HG02970 (cell line): ENCODE results near the gene STARD8.
"Not testable (repeated sequence)": the region's sequence is repeated elsewhere in the genome, so short reads cannot be mapped to it uniquely, and the experiment has no call there.

ENCODE experiments used
- ATAC-seq: cut with Tn5 transposase; IDR thresholded peaks from one replicate; pipeline ENCODE4 v1.9.1; 2021; ENCODE audit warnings: mild to moderate bottlenecking, moderate library complexity, moderate number of reproducible peaks; ENCODE audit not compliant: unreplicated experiment, low FRiP score

The STARD8 gene, protein sequence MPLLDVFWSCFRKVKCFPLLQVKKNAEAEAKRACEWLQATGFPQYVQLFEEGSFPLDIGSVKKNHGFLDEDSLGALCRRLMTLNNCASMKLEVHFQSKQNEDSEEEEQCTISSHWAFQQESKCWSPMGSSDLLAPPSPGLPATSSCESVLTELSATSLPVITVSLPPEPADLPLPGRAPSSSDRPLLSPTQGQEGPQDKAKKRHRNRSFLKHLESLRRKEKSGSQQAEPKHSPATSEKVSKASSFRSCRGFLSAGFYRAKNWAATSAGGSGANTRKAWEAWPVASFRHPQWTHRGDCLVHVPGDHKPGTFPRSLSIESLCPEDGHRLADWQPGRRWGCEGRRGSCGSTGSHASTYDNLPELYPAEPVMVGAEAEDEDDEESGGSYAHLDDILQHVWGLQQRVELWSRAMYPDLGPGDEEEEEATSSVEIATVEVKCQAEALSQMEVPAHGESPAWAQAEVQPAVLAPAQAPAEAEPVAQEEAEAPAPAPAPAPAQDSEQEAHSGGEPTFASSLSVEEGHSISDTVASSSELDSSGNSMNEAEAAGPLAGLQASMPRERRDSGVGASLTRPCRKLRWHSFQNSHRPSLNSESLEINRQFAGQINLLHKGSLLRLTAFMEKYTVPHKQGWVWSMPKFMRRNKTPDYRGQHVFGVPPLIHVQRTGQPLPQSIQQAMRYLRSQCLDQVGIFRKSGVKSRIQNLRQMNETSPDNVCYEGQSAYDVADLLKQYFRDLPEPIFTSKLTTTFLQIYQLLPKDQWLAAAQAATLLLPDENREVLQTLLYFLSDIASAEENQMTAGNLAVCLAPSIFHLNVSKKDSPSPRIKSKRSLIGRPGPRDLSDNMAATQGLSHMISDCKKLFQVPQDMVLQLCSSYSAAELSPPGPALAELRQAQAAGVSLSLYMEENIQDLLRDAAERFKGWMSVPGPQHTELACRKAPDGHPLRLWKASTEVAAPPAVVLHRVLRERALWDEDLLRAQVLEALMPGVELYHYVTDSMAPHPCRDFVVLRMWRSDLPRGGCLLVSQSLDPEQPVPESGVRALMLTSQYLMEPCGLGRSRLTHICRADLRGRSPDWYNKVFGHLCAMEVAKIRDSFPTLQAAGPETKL

DNA sequence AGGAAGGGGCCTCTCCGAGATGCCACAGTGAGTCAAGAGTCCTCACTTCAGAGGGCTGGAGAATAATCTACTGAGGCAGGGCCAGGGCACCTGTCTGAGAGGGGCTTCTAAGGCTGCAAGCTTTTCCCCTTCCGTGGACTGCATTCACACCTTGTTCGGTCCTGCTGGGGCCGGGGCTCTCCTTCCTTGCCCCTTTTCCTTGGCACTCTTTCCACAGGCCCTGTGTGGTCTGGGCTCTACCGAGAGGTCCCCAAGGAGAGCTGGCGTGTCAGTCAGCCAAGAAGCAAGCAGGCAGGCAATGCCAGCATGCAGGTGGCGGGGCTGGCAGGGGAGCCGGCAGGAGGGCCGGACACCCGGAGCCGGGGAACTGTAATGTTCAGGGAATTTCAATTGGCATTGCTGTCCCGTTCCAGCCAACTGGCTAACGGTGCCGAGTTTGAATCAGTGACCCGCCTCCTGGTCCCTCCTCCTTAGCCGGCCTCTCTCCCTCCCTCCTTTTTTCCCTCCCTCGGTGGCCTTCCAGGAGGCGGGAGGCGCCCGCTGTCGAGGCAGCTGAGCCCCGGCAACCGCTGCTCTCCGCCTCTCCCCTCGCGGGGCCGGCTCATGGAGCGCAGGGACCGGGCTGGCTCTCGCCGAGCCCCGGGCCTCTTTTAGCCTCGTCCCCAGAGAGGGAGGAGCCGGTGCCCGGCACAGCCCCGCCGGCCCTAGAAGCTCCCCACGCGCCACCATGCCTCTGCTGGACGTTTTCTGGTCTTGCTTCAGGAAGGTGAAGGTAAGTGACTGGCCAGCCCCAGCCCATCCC lies at the start of gene STARD8:
Gene STARD8 (plus strand): TSS at position 511 of the 802 bp plus-strand sequence. CDS start 217 bp downstream, at position 728.
- ATAC-seq: no peak

DNA sequence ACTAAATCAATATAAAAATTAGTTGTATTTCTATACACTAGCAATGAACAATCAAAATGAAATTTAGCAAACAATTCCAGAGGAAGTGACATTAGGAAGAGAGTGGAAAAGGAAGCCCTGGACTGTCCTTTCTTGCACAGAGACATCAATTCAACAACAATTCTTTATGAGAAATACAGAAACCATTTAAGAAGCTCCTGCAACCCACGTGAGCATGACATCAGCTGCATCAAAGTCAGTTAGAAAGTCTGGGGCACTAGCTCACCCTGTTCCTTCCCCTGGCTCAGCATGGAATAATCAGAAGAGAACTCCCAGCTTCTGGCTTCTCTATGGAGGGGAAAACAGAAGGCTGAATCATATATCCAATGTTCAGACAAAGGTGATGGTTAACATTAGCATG lies 48.6 kb upstream of the STARD8 start:
- ATAC-seq: no peak

DNA sequence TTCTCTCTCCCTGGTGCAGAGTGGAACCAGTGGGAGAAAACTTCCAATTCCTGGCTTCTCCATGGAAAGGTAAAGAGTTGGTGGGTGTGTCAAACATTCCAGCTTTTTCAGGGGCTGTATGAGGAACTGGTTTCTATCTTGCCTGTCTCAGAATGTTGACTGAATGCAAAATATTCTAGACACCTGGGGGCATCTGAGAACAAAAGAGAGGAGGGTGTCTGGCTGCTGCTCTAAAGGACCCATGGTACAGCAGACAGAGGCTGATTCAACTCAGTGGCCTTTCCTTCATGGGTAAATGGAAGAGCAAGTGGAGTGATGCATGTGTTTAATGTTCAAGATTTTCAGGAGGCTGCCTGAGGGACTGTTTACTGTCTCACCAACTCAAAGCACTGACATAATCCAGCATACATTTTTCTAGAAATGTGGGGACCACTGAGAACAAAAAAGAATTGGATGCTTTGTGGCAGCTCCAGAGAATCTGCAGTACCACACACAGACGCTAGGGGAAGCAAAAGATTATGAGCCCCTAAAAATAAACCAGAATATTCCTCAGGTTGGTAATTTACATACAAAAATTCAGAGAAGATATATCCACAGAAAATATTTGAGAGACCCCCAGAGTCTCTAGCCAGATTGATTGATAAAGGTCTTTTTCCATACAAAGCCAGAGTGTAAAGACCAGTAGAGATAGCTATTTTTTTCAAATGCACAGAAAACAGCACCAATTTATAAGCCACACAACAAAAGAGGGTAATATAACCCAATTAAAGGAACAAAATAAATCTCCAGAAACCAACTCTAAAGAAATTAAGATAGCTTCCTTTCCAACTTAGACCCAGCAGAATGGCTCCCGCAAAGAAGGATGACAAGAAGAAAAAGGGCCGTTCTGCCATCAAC lies 48.0 kb upstream of the STARD8 start:
- ATAC-seq: no peak

DNA sequence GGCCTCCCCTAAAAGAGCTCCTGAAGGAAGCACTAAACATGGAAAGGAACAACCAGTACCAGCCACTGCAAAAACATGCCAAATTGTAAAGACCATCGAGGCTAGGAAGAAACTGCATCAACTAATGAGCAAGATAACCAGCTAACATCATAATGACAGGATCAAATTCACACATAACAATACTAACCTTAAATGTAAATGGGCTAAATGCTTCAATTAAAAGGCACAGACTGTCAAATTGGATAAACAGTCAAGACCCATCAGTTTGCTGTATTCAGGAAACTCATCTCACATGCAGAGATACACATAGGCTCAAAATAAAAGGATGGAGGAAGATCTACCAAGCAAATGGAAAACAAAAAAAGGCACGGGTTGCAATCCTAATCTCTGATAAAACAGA lies 43.2 kb upstream of the STARD8 start:
- ATAC-seq: not testable (repeated sequence)

DNA sequence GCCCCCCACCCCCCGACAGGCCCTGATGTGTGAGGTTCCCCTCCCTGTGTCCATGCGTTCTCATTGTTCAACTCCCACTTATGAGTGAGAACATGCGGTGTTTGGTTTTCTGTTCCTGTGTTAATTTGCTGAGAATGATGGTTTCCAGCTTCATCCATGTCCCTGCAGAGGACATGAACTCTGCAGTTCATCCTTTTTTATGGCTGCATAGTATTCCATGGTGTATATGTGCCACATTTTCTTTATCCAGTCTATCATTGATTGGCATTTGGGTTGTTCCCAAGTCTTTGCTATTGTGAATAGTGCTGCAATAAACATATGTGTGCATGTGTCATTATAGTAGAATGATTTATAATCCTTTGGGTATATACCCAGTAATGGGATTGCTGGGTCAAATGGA lies 32.7 kb upstream of the STARD8 start:
- ATAC-seq: not testable (repeated sequence)

DNA sequence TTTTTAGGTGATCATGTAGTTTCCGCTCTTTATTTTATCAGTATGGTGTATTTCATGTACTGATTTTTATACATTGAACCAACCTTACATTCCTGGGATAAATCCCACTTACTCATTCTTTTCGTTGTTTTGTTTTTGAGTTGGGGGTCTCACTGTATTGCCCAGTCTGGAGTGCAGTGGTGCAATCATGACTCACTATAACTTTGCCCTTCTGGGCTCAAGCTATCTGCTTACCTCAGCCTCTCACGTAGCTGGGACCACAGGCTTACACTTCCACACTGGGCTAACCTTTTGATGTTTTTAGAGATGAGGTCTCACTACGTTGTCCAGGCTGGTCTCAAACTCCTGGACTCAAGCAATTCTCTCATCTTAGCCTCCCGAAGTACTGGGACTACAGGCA lies 19.5 kb upstream of the STARD8 start:
- no peak for ATAC-seq

DNA sequence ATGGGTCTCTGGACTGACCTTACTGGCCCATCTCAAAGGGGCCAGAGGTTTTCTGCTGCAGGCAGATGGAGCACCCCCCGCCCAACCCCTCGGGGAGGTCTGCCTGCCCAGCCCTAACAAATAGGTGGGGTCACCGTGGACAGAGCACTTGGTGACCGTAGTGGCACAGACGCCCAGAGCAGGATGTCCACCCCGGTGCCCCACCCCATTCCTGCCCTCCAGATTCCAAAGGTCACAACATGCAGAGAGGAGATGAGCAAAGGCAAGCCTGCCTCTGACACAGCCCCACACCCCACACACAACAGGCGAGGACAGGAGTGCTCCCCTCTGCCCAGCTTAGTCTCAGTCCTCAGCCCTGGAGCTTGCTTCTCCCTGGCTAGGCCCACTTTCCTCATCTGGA lies 17.5 kb upstream of the STARD8 start:
- not testable (repeated sequence) for ATAC-seq

DNA sequence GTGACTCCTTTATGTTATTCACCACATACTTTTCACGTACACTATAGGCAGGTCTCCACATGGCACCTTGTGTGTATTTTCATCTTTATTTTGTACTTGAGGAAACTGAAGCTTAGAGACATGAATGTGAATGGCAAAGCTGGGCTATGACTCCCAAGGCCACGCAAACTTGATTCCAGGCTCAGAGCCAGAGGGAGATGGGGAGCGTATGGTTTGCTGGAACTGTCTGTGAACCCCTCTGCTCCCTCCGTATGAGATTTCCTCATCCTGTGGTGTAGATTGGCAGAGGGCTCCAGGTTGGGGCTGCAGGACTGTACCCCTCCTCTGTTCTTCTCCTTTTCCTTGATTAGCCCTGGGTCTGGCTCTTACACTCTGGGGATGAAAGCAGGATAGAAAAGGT lies 16.1 kb upstream of the STARD8 start:
- no peak for ATAC-seq

DNA sequence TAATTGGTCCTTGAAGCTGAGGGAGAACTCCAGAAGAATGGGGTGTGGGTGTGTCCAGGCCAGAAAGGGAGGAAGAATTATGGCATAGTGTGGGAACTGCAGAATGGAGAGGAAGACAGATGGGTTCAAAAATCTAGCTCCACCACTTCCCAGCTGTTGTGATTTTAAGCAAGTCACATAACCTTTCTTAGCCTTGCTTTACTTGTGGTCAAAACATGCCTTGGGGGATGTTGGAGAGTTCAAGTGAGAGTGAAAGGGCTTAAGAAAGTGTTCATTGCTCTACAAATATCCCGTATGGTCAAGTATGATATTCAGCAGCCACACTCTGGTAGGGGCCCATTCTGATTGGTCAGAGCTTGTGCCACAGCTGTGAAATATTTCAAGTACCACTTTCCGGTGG lies 15.0 kb upstream of the STARD8 start:
- no peak for ATAC-seq

DNA sequence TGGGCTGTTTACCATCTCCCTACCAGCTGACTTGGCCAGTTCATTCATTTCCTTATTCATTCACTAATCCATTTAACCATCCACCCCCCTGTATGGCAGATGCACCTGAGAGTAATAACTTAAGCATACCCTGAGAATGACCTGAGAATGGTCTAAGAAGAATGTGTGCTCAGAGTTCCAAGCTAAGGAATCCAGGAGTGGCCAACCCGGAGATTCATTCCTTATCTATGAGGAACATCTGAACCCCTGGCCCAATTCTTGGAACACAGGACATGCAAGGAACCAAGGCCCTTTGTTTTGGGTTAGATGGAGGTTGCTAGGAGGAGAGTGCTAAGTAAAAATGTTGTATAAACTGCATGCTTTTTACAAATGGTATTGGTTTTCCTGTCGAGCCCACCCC lies 13.5 kb upstream of the STARD8 start:
- ATAC-seq: no peak

DNA sequence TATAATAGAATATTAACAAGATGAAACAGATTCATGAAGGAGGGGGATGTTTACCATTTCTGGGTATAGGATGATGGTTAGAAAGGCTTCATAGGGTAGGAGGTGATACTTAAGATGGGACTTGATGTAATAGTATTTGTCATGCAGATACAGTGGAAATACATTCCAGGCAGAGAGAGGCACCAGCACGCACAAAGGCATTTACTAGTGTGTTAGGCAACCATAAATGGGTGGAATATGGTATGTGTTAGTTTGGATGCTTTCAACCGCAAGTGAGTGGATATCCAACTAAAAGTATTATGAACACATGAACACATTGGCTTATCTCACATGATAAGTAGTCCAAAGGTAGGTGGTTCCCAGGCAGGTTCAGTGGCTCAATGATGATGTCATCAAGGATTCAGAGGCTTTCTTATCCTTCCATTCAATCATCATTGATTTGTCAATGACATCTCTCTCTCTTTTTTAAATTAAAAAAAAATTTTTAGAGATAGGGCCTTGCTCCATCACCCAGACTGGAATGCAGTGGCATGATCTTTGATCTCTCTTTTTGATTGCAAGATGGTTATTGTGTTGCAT lies 12.7 kb upstream of the STARD8 start:
- ATAC-seq: no peak

DNA sequence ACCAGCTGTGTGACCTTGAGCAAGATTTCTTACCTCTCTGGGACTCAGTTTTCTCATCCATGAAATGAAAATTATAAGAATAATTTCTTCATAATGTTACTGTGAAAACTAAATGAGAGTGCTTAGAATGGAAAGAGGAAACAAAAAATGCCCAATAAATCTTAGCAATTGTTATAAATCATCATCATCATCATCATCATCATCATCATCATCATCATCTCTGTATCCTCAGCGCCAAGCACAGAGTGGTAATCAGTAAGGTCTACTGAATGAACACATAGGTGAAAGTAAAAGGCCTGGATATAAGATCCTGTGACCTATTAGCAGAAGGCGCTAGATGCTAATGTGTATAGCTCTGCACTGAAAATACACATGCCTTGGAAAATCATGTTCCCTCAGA lies 6.8 kb upstream of the STARD8 start:
- no peak for ATAC-seq

DNA sequence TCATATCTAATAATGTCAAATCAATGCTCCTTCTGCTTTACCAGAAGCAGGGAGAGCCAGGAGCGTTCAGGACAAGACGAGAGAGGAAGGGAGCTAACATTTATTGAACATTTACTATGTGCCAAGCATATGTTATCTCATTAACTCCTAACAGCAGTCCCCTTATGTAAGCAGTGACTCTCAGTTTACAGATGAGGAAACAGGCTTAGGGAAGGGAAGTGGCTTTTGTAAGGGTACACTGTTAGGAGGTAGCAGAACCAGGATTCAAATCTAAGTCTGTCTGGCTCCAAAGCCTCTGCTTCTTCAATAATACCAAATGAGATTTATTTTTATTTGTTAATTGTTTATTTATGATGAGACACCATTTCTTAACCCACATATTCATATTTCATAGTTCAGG lies 2.6 kb upstream of the STARD8 start:
- ATAC-seq: no peak

DNA sequence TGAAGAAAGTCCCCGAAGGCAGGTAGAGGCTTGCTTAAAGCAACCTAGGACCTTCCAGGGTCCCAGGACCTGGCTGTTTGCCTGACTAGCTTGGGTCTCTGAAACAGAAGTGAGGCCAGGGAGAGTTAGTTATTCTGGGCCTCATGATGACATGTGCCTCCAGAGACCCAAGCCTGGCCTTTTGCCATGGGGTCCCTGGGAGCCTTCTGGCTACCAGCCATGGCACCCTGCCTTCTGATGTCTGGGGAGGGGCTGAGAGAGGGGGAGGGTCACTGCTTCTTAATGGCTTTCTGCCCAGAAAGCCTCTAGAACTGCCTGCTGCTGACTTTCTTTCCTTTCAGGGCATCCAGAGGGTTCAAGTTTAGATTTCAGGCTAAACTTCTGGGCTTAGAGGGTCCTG lies 1.0 kb upstream of the STARD8 start:
- ATAC-seq: no peak

DNA sequence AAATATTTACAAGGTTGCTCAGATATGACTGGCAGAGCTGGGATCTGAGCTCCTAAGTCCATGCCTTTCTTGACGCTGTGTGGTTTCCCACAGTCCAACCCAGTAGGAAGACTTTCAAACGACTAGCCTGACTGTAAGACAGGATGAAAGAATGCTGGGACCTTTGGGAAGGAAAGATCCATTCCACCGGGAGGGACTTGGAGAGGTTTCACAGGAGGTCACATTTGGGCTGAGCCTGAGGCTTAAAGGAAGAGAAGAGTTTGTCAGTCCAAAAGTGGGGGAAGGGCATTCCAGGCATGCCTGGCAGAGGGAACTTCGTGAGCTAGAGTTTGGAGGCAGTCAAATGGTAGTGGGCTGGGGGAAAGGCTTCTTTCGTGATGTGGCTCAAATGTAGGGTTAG lies 1.5 kb downstream of the STARD8 start:
- no peak for ATAC-seq

DNA sequence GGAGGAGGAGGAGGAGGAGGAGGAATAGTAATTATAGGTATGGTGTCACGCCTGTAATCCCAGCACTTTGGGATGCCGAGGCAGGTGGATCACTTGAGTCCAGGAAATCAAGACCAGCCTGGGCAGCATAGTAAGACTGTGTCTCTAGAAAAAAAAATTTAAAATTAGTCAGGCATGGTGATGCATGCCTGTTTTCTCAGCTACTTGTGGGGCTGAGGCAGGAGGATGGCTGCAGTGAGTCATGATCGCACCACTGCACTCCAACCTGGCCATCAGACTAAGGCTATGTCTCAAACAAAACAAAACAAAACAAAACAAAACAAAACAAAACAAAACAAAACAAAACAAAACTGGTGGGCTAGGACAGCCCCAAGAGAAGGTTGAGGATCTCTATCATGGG lies 3.0 kb downstream of the STARD8 start:
- ATAC-seq: no peak

DNA sequence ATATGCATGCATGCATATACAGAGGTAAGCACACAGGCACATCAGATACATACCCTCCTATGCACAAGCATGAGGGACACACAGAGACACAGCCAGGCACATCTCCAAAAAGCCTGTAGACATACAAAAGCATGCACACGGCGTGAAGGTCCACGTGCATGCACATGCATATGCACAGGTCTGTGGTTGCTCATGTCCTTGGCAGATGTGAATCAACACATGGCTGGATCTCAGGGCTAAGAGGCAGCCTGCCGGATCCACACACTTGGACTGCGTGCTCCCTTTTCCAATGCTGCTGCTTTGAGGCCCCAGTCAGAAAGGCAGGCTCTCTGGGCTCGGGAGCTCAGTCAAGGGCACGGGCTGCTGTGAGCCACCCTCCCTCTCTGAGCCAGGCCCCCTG lies 3.6 kb downstream of the STARD8 start:
- ATAC-seq: no peak

DNA sequence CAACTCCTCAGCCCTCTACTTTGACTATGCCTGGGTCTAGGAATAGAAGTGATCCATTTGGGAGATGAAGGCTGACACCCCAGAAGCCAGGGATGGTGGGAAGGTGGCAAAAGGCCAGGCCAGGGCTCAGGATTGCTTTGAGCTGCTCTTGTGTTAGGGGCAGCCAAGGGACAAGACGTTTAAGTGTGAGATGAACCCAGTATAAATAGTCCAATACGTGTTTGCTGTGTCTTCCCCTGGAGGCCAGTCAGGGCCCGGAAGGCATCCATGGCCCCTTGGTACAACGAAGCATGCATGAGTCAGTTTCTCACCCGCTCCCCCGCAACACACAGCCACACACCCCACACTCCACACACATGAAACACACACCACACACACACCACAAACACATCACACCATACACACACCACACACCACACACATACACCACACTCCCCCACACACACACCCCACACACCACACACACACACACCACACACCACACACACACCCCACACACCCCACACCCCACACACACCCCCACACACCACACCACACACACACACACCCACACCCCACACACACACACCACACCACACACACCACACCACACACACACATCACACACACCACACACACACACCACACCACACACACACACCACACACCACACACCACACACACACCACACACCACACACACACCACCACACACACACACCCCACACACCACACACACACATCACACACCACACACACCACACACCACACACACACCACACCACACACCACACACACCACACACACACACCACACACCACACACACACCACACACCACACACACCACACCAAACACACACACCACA lies 5.1 kb downstream of the STARD8 start:
- no peak for ATAC-seq
